ENCODE data around the gene SPIB. TPM values are rescaled to one million over a fixed set of nuclear protein-coding genes. Genes with fewer than 3 reads are reported as not detected.

SPIB gene
- polyA plus RNA-seq, 3 donors from 2014 or later: 0.38 to 1.6 (median 1.5) TPM

DNA sequence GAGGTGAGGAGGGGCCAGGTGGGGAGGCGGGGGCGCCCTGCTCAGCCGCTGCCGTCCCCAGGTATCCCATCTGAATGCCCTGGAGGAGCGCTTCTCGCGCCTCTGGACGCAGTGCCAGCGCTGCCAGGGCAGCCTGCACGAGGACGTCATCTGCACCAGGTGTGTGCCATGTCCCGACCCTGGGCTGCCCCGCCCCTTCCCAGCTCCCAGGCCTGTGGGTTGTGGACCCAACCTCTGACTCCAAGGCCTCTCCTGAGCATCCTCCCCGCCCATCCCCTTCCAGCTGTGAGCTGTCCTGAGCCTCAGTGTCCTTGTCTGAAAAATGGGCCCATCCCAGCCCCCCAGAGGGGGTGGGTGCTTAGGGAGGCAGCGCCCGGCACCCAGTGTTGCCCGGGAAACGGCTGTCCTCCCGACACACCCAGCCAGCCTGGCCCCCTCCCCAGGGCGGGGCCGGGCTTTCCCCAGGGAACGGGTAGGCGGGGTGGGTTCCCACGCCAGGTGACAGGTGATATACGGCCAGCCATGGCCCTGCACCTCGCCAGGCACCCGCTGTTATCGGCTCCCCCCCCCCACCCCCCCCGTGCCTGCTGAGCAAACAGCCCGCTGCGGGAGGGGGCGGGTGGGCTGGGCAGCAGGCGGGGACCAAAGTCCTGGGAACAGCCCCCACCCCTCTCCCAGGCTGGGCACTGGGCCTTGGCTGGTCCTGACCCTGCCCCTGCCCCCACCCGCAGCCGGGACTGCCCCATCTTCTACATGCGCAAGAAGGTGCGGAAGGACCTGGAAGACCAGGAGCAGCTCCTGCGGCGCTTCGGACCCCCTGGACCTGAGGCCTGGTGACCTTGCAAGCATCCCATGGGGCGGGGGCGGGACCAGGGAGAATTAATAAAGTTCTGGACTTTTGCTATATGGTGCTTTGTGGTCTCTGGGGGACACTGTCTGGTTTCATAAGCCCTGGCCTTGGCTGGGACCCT is 1.3 kb upstream of the SPIB start:
- H3K36me3 Mint-ChIP-seq: no peaks in the 10 kb centered on the region
- H3K27ac Mint-ChIP-seq: no peak overlapping the region
- H3K4me1 Mint-ChIP-seq: peaks cover 9 to 14% of the 10 kb centered on the region in 2 donors
- peaks cover 0 to 1% (median 0%) of the 10 kb centered on the region in 6 donors for H3K9me3 Mint-ChIP-seq
- H3K27me3 Mint-ChIP-seq (ENCODE audit: low read depth in 3 of 3): peaks cover 0 to 17% (median 11%) of the 10 kb centered on the region in 3 donors
- DNase-seq: no peak
- H3K4me3 Mint-ChIP-seq: no peak overlapping the region

DNA sequence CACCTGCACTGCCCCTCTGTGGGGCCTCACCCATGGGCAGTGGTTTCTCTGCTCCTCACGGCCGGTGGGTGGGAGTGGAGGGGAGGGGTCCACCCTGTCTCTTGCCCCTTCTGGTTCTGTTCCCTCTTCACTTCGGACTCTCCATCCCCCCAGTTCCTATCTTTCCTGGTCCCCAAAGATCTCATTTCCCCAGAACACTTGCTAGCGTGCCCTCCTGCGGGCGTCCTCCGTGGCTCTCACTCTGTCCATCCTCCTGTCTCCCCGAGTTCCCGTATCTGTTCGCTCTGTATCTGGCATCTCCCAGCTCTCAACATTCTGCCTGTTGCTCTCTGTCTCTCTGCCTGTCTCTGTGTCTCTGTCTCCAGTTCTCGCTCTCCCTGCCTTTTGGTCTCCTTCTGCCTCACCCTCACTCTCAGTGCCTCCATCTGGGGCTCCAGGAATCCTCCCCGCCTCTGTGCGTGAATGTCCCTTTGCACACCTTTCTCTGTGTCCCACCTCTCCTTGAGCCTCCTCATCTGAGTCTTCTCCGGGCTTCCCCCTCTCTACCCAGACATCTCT is 363 bp downstream of the SPIB start:
- no peaks in the 10 kb centered on the region for H3K36me3 Mint-ChIP-seq
- H3K4me3 Mint-ChIP-seq: peak overlapping the region in 2 of 5 donors; percentile 3 to 9
- H3K4me1 Mint-ChIP-seq: peaks cover 9 to 14% of the 10 kb centered on the region in 2 donors
- H3K27me3 Mint-ChIP-seq (ENCODE audit: low read depth in 3 of 3): peaks cover 1 to 17% (median 10%) of the 10 kb centered on the region in 3 donors
- no peak for DNase-seq
- peaks cover 0 to 1% (median 0%) of the 10 kb centered on the region in 6 donors for H3K9me3 Mint-ChIP-seq
- peak overlapping the region in 1 of 6 donors; percentile 78 for H3K27ac Mint-ChIP-seq

DNA sequence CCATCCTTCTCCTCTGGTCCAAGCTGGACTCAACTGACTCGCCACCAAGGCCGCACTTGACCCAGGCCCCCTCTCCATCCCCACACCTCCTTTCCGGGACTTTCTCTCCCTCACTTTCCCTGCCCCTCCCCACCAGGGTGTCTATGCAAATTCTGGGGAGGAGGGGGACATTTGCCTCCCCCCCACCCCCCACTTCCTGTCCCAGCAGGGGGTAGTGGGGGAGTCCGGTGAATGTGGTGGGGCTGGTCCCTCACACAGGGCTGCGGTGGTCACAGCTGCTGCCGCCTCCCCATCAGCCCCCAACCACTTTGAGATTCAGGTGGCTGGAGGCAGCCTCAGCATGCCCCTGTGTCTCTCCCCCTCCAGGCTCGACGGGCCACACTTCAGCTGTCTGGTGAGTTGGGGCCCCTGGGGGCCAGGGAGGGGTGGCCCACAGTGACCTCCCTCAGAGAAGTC is 870 bp downstream of the SPIB start:
- H3K27ac Mint-ChIP-seq: no peak overlapping the region
- H3K9me3 Mint-ChIP-seq: peaks cover 0 to 1% (median 0%) of the 10 kb centered on the region in 6 donors
- peak overlapping the region in 1 of 5 donors; percentile 3 for H3K4me3 Mint-ChIP-seq
- no peaks in the 10 kb centered on the region for H3K36me3 Mint-ChIP-seq
- peaks cover 9 to 14% of the 10 kb centered on the region in 2 donors for H3K4me1 Mint-ChIP-seq
- H3K27me3 Mint-ChIP-seq (ENCODE audit: low read depth in 3 of 3): peaks cover 1 to 17% (median 10%) of the 10 kb centered on the region in 3 donors
- DNase-seq: no peak

DNA sequence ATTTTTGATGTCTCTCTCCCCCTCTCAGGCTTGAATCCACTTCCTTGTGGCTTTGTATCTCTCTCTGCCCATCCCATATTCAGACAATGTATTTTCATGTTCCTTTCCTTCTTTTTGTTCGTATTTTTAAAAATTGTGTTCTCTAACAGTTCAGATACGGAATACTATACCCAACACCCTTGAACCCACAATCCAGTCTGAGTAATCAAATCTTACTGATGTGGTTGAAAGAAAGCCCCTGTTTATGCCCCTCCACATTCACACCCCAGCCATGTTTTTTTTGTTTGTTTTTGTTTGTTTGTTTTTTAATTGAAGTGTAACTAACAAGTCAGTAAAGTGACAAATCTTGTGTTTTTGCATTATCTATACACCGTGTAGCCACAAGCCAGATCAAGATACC is 1.4 kb downstream of the SPIB start:
- Mint-ChIP-seq H3K9me3 (peaks cover 0 to 1% (median 0%) of the 10 kb centered on the region in 6 donors), H3K36me3 (no peaks in the 10 kb centered on the region), H3K4me3 (no peak overlapping the region), H3K27ac (no peak overlapping the region), H3K27me3 (ENCODE audit: low read depth in 3 of 3) (peaks cover 1 to 17% (median 10%) of the 10 kb centered on the region in 3 donors), H3K4me1 (peaks cover 7 to 14% of the 10 kb centered on the region in 2 donors)
- DNase-seq: no peak

DNA sequence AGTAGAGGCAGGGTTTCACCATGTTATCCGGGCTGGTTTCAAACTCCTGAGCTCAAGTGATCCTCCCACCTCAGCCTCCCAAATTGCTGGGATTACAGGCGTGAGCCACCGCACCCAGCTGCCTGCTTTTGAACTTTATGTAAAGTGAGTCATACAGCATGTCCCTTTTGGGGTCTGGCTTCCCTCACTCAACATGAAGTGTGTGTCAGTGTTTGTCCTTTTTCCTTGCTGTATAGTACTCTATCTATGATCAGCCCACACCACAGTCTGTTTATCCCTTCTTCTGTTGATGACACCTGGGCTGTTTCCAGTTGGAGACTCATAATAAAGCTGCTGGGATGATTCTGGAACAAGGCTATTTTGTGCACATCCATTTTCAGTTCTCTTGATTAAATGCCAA is 2.1 kb downstream of the SPIB start:
- Mint-ChIP-seq H3K27ac (no peak overlapping the region), H3K36me3 (no peaks in the 10 kb centered on the region), H3K4me3 (no peak overlapping the region), H3K9me3 (peaks cover 0 to 1% (median 0%) of the 10 kb centered on the region in 6 donors), H3K4me1 (peaks cover 7 to 14% of the 10 kb centered on the region in 2 donors), H3K27me3 (ENCODE audit: low read depth in 3 of 3) (peaks cover 1 to 17% (median 10%) of the 10 kb centered on the region in 3 donors)
- no peak for DNase-seq

DNA sequence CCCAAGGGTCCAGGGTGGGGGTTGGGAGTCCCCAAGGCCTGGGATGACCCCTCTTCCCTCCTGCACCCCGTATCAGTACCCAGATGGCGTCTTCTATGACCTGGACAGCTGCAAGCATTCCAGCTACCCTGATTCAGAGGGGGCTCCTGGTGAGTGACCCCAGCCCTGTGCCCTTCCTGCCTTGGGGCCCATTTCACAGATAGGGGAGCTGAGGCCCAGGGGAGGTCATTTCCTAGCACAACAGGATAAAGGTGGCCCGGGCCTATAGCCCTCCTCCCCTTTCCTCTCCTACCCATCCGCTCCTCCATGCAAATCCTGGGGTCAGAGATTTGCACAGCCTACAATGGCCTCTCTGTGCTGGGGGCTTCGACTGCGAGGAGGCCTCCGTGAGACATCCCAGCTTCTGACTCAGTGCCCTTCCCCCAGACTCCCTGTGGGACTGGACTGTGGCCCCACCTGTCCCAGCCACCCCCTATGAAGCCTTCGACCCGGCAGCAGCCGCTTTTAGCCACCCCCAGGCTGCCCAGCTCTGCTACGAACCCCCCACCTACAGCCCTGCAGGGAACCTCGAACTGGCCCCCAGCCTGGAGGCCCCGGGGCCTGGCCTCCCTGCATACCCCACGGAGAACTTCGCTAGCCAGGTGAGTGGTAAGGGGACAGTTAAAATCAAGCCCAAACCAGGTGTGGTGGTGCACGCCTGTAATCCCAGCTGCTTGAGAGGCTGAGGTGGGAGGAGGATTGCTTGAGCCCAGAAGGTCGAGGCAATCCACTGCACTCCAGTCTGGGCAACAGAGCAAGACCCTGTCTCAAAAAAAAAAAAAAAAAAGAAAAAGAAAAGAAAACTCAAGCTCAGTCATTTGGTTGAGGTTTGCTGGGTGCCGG is 3.9 kb downstream of the SPIB start:
- Mint-ChIP-seq H3K4me3 (peak overlapping the region in 1 of 5 donors; percentile 30), H3K27me3 (ENCODE audit: low read depth in 3 of 3) (peaks cover 1 to 19% (median 10%) of the 10 kb centered on the region in 3 donors), H3K4me1 (peaks cover 7 to 14% of the 10 kb centered on the region in 2 donors), H3K36me3 (no peaks in the 10 kb centered on the region), H3K27ac (no peak overlapping the region), H3K9me3 (peaks cover 0 to 1% (median 0%) of the 10 kb centered on the region in 6 donors)
- DNase-seq: no peak

DNA sequence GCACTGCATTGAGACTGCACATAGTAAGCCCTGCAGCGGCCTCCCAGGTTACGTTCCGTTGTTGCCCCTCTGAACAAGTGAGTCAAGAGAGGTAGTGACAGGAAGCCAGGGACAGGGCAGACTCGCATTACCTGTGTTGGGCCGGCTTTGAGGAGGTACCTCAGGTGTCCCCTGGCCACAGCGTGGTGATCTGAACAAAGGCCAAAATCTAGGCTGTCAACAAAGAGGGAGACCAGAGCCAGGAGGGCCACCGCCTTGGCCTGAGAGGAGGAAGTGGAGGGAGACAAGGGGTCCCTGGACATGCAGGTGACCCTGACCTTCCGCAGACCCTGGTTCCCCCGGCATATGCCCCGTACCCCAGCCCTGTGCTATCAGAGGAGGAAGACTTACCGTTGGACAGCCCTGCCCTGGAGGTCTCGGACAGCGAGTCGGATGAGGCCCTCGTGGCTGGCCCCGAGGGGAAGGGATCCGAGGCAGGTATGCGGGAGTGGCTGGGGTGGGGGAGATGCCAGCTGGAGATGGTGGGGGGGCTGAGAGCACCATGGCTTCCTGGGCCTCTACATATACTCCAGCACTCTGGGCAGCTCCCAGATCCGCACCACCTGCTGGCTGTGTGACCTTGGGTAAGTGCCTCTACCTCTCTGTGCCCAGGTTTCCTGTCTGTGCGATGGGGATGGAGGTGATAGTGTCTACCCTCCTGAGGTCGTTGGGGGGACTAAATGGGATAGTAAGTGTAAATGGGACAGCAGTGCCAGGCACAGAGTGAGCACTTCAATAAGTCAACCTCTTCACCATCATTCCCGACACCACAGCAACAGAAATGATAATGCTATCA is 4.8 kb downstream of the SPIB start:
- H3K4me1 Mint-ChIP-seq: peaks cover 7 to 14% of the 10 kb centered on the region in 2 donors
- H3K36me3 Mint-ChIP-seq: no peaks in the 10 kb centered on the region
- no peak for DNase-seq
- no peak overlapping the region for H3K27ac Mint-ChIP-seq
- H3K27me3 Mint-ChIP-seq (ENCODE audit: low read depth in 3 of 3): peaks cover 1 to 19% (median 10%) of the 10 kb centered on the region in 3 donors
- H3K9me3 Mint-ChIP-seq: peaks cover 0 to 1% (median 0%) of the 10 kb centered on the region in 6 donors
- H3K4me3 Mint-ChIP-seq: no peak overlapping the region

DNA sequence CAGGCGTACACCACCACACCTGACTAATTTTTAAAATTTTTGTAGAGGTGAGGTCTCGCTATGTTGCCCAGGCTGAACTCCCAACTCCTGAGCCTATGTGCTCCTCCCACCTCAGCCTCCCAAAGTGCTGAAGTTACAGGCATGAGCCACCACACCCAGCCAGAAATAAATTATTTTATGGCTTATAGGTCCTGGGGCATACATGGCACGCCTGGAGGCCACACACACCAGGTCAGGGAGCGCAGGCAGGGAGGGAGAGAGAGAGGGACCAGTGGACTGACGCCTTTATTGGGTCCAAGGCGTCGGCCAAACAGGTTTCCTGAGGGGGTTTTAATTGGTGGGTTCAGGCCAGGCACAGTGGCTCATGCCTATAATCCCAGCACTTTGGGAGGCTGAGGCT is 6.8 kb downstream of the SPIB start:
- H3K36me3 Mint-ChIP-seq: no peaks in the 10 kb centered on the region
- no peaks in the 10 kb centered on the region for H3K9me3 Mint-ChIP-seq
- H3K27me3 Mint-ChIP-seq (ENCODE audit: low read depth in 3 of 3): peaks cover 3 to 12% (median 3%) of the 10 kb centered on the region in 3 donors
- no peak overlapping the region for H3K27ac Mint-ChIP-seq
- H3K4me3 Mint-ChIP-seq: no peak overlapping the region
- peaks cover 0 to under 1% of the 10 kb centered on the region in 2 donors for H3K4me1 Mint-ChIP-seq
- no peak for DNase-seq

DNA sequence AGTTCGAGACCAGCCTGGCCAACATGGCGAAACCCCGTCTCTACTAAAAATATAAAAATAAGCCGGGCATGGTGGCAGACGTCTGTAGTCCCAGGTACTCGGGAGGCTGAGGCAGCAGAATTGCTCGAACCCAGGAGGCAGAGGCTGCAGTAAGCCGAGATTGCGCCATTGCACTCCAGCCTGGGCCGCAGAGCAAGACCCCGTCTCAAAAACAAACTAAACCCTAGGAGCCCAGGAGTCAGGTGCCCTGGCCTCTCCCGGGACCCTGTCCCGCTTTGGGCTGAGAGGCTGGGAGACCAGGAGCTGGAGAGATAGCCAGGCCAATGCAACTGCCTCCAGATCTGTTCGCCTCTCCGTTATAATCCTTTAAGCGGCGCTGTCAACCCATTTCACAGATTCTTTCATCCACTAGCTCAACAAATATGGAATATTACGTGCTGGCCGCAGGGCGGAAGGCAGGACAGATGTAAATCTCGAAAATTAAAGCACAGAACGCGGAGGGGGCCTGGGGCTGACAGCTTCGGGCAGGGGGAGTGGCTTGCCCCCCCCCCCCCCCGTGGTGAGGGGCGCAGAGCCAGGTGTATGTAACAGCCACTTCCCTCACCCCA is 8.7 kb downstream of the SPIB start:
- no peak overlapping the region for H3K27ac Mint-ChIP-seq
- H3K36me3 Mint-ChIP-seq: no peaks in the 10 kb centered on the region
- no peak overlapping the region for H3K4me3 Mint-ChIP-seq
- H3K27me3 Mint-ChIP-seq (ENCODE audit: low read depth in 3 of 3): peaks cover 5 to 10% (median 9%) of the 10 kb centered on the region in 3 donors
- peaks cover 11 to 13% of the 10 kb centered on the region in 2 donors for H3K4me1 Mint-ChIP-seq
- H3K9me3 Mint-ChIP-seq: no peaks in the 10 kb centered on the region
- DNase-seq: no peak

DNA sequence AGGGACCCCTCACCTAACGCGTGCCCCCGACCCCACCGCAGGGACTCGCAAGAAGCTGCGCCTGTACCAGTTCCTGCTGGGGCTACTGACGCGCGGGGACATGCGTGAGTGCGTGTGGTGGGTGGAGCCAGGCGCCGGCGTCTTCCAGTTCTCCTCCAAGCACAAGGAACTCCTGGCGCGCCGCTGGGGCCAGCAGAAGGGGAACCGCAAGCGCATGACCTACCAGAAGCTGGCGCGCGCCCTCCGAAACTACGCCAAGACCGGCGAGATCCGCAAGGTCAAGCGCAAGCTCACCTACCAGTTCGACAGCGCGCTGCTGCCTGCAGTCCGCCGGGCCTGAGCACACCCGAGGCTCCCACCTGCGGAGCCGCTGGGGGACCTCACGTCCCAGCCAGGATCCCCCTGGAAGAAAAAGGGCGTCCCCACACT is 9.3 kb downstream of the SPIB start:
- H3K4me1 Mint-ChIP-seq: peaks cover 11 to 13% of the 10 kb centered on the region in 2 donors
- peaks cover 6 to 12% (median 10%) of the 10 kb centered on the region in 3 donors for H3K27me3 Mint-ChIP-seq (ENCODE audit: low read depth in 3 of 3)
- DNase-seq: no peak
- H3K27ac Mint-ChIP-seq: no peak overlapping the region
- no peaks in the 10 kb centered on the region for H3K9me3 Mint-ChIP-seq
- no peak overlapping the region for H3K4me3 Mint-ChIP-seq
- H3K36me3 Mint-ChIP-seq: no peaks in the 10 kb centered on the region

DNA sequence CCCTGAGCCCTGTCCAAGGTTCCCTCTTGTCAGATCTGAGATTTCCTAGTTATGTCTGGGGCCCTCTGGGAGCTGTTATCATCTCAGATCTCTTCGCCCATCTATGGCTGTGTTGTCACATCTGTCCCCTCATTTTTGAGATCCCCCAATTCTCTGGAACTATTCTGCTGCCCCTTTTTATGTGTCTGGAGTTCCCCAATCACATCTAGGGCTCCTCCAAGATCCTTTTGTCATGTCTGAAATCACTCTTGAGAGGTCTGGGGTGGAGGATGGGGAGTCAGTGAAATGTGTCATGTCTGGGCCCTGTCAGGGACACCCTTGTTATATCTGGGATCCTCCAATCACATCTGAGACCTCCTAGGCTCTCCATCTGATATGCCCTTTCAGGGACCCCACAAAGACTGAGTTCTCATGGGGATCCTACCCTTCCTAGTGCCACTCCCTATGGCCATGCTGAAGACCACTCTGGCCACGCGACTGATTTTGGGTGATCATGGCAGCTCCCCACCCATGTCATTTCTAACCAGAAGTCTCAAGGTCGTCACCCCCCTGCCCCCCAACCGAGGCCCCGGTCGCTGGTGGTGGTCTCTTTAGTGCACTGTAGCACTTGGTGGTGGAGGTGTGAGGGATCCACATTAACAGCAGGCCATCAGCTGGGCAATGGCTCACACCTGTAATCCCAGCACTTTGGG is 10.2 kb downstream of the SPIB start:
- Mint-ChIP-seq H3K4me1 (peaks cover 11 to 13% of the 10 kb centered on the region in 2 donors), H3K9me3 (no peaks in the 10 kb centered on the region), H3K4me3 (peak overlapping the region in 1 of 5 donors; percentile 21), H3K36me3 (no peaks in the 10 kb centered on the region), H3K27ac (no peak overlapping the region), H3K27me3 (ENCODE audit: low read depth in 3 of 3) (peaks cover 6 to 13% (median 10%) of the 10 kb centered on the region in 3 donors)
- DNase-seq: no peak

DNA sequence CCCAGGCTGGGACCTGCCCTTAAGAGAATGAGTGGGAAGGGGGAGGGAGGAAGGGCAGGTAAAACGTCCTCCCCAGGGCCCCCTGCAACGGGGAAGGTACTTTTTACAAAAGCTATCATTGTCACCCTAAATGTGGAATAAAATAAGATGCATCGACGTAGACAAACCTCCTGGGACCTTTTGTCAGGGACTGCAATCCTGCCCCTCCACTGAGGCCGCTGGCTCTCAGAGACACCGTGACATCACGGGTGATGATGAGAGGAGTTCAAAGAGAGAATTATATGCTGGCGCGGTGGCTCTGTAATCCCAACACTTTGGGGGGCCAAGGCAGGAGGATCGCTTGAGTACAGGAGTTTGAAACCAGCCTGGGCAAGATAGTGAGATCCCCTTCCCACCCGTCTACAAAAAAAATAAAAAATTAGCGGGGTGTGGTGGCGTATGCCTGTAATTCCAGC is 12.2 kb downstream of the SPIB start:
- peak overlapping the region; percentile 91 to 95 (median 92) for H3K4me3 Mint-ChIP-seq
- H3K27me3 Mint-ChIP-seq (ENCODE audit: low read depth in 3 of 3): peaks cover 6 to 13% (median 9%) of the 10 kb centered on the region in 3 donors
- H3K36me3 Mint-ChIP-seq: no peaks in the 10 kb centered on the region
- peaks cover 11 to 13% of the 10 kb centered on the region in 2 donors for H3K4me1 Mint-ChIP-seq
- H3K9me3 Mint-ChIP-seq: no peaks in the 10 kb centered on the region
- H3K27ac Mint-ChIP-seq: peak overlapping the region in 4 of 6 donors; percentile 43 to 82 (median 54)
- DNase-seq: no peak

All from immature natural killer cell (primary cell).